HG03064 (cell line): ENCODE measurements around the gene PLCE1.

Experiments used
- ATAC-seq: cut with Tn5 transposase; IDR thresholded peaks from one replicate; pipeline ENCODE4 v1.9.1; 2021; ENCODE audit warnings: low read depth; ENCODE audit not compliant: unreplicated experiment

PLCE1 gene

GRCh38 chr10:93992400-93993030 lies 1.2 kb upstream of the PLCE1 start:
- ATAC-seq: no peak

- no peak for ATAC-seq
Measured at GRCh38 chr10:93993414-93993781, 333 bp upstream of the PLCE1 start.

GRCh38 chr10:93994438-93994801 lies 689 bp downstream of the PLCE1 start:
- no peak for ATAC-seq

- no peak for ATAC-seq
Measured at GRCh38 chr10:93995182-93995581, 1.5 kb downstream of the PLCE1 start.

GRCh38 chr10:93995598-93996271 lies 2.0 kb downstream of the PLCE1 start:
- ATAC-seq: no peak

GRCh38 chr10:93996551-93996950 lies 2.8 kb downstream of the PLCE1 start:
- ATAC-seq: no peak

- no peak for ATAC-seq
Measured at GRCh38 chr10:93997546-93997945, 3.8 kb downstream of the PLCE1 start.

GRCh38 chr10:93999401-93999851 lies 5.7 kb downstream of the PLCE1 start:
- no peak for ATAC-seq

GRCh38 chr10:94000638-94001415 lies 7.1 kb downstream of the PLCE1 start:
- ATAC-seq: no peak

GRCh38 chr10:94001416-94001810 lies 7.7 kb downstream of the PLCE1 start:
- no peak for ATAC-seq

- no peak for ATAC-seq
Measured at GRCh38 chr10:94002156-94002555, 8.4 kb downstream of the PLCE1 start.

- ATAC-seq: no peak
Measured at GRCh38 chr10:94003488-94003887, 9.8 kb downstream of the PLCE1 start.

- no peak for ATAC-seq
Measured at GRCh38 chr10:94005050-94005449, 11.3 kb downstream of the PLCE1 start.

- no peak for ATAC-seq
Measured at GRCh38 chr10:94006591-94007550, 13.1 kb downstream of the PLCE1 start.

GRCh38 chr10:94008526-94008925 lies 14.8 kb downstream of the PLCE1 start:
- no peak for ATAC-seq

GRCh38 chr10:94010116-94010515 lies 16.4 kb downstream of the PLCE1 start:
- ATAC-seq: no peak

GRCh38 chr10:94010886-94011285 lies 17.2 kb downstream of the PLCE1 start:
- no peak for ATAC-seq

GRCh38 chr10:94011296-94011695 lies 17.6 kb downstream of the PLCE1 start:
- ATAC-seq: no peak

- ATAC-seq: no peak
Measured at GRCh38 chr10:94012834-94013233, 19.1 kb downstream of the PLCE1 start.

GRCh38 chr10:94013331-94013760 lies 19.6 kb downstream of the PLCE1 start:
- no peak for ATAC-seq

GRCh38 chr10:94014304-94014703 lies 20.6 kb downstream of the PLCE1 start:
- no peak for ATAC-seq
